Measurements from ENCODE around the gene PRSS56. TPM values are rescaled to one million over a fixed set of nuclear protein-coding genes. Genes with fewer than 3 reads are reported as not detected.

PRSS56 gene
- polyA plus RNA-seq (2013, experiment 1 of 2) = not detected
- polyA plus RNA-seq (2013, experiment 2 of 2) = 0.15 TPM

DNA sequence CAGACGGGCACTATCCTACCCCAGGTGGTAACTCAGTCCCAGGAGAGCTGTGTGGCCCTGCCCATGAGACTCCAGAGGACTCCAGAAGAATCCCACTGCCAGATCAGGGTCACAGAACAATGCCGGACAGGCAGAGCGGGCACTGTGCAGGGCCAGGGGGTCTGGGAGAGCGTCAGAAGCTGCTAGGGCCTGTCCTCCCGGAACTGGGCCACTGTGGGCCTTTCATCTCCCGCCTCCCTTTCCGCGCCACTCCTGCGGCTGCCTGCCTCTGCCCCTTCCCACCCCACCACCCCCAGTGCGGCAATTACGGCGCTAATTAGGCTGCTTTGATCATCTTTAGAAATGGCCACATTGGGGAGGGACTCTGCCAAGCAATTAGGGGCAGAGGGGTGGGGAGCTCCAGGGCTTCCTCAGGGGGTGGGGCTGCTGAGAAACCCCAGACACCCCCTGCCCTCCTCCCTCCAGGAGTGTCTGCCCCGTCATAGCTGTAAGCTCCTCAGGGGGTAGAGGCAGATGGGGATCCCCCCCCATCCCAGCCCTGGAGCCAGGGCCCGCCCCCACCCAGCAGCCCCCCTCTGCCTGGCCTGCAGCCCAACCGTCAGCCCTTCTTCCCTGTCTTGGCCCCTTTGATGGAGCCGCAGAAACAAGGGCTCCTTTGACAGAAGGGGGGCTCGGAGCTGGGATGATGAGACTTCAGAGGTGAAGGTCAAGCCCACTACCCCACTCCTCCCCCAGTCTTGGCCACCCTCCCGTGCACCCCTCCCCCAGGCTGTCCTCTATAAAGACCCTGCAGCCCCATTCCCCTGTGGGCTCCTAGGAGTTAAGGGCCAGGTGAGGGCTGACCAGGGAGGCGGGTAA, at the start of gene PRSS56:
Gene PRSS56 (plus strand): TSS at position 808 of the 858 bp plus-strand sequence. CDS start 211 bp downstream, outside the sequence.
- 60 to 68% methylated on average over 6 to 11 of the region's 19 CpGs for WGBS, 2 experiments (ENCODE audit: insufficient coverage in 2 of 2)
- H3K36me3 ChIP-seq (ENCODE audit: control insufficient read depth, insufficient read depth, low read length) = no peaks in the 10 kb centered on the region

DNA sequence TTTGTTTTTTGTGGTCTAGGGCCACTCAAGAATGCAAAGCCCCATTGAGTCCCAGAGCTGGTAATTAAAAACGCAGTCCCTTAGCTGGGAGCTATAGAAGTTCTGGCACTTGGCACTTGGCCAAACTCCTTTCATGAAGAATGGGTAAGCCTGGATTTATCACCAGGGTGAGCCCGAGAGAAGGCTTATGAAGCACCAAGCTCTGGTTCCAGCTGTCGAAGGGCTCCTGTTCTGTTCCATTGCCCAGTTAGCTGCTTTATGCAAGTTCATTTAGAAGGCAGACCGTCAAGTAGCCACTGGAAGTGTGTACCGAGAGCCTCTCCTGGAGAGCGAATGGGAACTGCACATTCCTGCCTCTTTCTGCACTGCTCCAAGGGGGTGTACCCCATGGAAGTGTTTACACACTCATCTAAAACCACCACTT, 46.7 kb upstream of the PRSS56 start:
- no peak overlapping the region for H3K4me3 ChIP-seq (ENCODE audit: extremely low read depth, insufficient read depth, low read length, poor library complexity, severe bottlenecking)
- WGBS, 2 experiments (ENCODE audit: insufficient coverage in 2 of 2) = 77 to 82% methylated on average over 4 to 6 of the region's 6 CpGs
- H3K9me3 ChIP-seq (ENCODE audit: control insufficient read depth, low read length) = no peaks in the 10 kb centered on the region

More for the DNA sequence above, at the start of gene PRSS56:
- Histone ChIP-seq H3K27ac (ENCODE audit: low read depth, low read length, severe bottlenecking) (no peak within 1 kb of the TSS), H3K4me1 (ENCODE audit: control insufficient read depth, insufficient read depth, low read length, poor library complexity, severe bottlenecking) (peaks cover 6% of the 10 kb centered on the region), H3K9me3 (ENCODE audit: control insufficient read depth, low read length) (no peaks in the 10 kb centered on the region), H3K4me3 (ENCODE audit: extremely low read depth, insufficient read depth, low read length, poor library complexity, severe bottlenecking) (no peak within 1 kb of the TSS)

DNA sequence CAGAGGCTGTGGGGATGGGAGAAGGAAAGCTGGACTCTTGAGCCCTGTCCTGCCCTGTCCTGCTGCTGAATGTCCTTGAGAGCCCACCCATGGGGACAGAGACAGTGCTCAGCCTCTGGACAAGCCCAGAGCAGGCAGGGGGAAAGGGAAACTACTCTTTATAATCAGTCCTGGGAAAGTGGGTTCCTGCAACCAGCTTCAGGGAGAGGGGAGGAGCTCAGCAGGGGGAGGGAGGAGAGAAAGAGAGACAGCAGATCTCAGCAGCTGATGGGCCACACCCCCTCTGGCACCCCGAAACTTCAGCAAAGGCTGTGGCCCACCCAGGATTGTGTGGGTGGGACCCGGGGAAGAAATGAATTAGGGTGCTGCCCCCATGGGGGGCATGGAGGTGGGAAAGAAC, 44.1 kb upstream of the PRSS56 start:
- no peak overlapping the region for H3K4me3 ChIP-seq (ENCODE audit: extremely low read depth, insufficient read depth, low read length, poor library complexity, severe bottlenecking)
- H3K4me1 ChIP-seq (ENCODE audit: control insufficient read depth, insufficient read depth, low read length, poor library complexity, severe bottlenecking) = no peaks in the 10 kb centered on the region
- no peaks in the 10 kb centered on the region for H3K36me3 ChIP-seq (ENCODE audit: control insufficient read depth, insufficient read depth, low read length)
- H3K27ac ChIP-seq (ENCODE audit: low read depth, low read length, severe bottlenecking) = no peak overlapping the region
- no peaks in the 10 kb centered on the region for H3K9me3 ChIP-seq (ENCODE audit: control insufficient read depth, low read length)
- 80 to 100% methylated on average over 1 to 2 of the region's 2 CpGs for WGBS, 2 experiments (ENCODE audit: insufficient coverage in 2 of 2)

More for the DNA sequence above, 46.7 kb upstream of the PRSS56 start:
- no peaks in the 10 kb centered on the region for H3K36me3 ChIP-seq (ENCODE audit: control insufficient read depth, insufficient read depth, low read length)
- H3K4me1 ChIP-seq (ENCODE audit: control insufficient read depth, insufficient read depth, low read length, poor library complexity, severe bottlenecking) = no peaks in the 10 kb centered on the region
- H3K27ac ChIP-seq (ENCODE audit: low read depth, low read length, severe bottlenecking) = no peak overlapping the region

DNA sequence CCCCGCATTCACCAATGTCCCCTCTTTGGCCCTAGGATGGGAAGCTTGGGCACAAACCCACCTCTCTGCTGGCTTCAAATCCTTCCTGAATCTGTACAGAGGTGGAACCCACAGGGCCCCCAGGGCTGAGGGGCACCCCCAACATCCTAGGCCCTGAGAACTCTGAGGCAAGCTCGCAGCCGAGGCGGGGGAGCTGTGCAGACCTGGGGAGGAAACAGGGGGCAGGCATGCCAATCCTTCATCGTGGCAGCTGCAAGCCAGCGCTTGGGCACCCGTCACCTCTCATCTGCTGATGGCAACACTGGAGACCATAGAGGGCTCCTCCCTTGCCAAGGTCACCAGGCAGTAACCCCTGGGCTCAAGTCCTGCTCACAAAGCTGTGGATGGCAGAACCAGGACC, 43.4 kb upstream of the PRSS56 start:
- WGBS, 2 experiments (ENCODE audit: insufficient coverage in 2 of 2) = 91% methylated on average over 7 of the region's 7 CpGs
- no peak overlapping the region for H3K4me3 ChIP-seq (ENCODE audit: extremely low read depth, insufficient read depth, low read length, poor library complexity, severe bottlenecking)
- no peaks in the 10 kb centered on the region for H3K4me1 ChIP-seq (ENCODE audit: control insufficient read depth, insufficient read depth, low read length, poor library complexity, severe bottlenecking)
- no peak overlapping the region for H3K27ac ChIP-seq (ENCODE audit: low read depth, low read length, severe bottlenecking)
- no peaks in the 10 kb centered on the region for H3K36me3 ChIP-seq (ENCODE audit: control insufficient read depth, insufficient read depth, low read length)
- H3K9me3 ChIP-seq (ENCODE audit: control insufficient read depth, low read length) = no peaks in the 10 kb centered on the region

GRCh38 chr2:232477751-232478510, 42.3 kb upstream of the PRSS56 start:
- 90 to 91% methylated on average over 12 to 13 of the region's 13 CpGs for WGBS, 2 experiments (ENCODE audit: insufficient coverage in 2 of 2)
- Histone ChIP-seq H3K27ac (ENCODE audit: low read depth, low read length, severe bottlenecking) (no peak overlapping the region), H3K4me3 (ENCODE audit: extremely low read depth, insufficient read depth, low read length, poor library complexity, severe bottlenecking) (no peak overlapping the region), H3K9me3 (ENCODE audit: control insufficient read depth, low read length) (no peaks in the 10 kb centered on the region), H3K36me3 (ENCODE audit: control insufficient read depth, insufficient read depth, low read length) (no peaks in the 10 kb centered on the region), H3K4me1 (ENCODE audit: control insufficient read depth, insufficient read depth, low read length, poor library complexity, severe bottlenecking) (no peaks in the 10 kb centered on the region)

DNA sequence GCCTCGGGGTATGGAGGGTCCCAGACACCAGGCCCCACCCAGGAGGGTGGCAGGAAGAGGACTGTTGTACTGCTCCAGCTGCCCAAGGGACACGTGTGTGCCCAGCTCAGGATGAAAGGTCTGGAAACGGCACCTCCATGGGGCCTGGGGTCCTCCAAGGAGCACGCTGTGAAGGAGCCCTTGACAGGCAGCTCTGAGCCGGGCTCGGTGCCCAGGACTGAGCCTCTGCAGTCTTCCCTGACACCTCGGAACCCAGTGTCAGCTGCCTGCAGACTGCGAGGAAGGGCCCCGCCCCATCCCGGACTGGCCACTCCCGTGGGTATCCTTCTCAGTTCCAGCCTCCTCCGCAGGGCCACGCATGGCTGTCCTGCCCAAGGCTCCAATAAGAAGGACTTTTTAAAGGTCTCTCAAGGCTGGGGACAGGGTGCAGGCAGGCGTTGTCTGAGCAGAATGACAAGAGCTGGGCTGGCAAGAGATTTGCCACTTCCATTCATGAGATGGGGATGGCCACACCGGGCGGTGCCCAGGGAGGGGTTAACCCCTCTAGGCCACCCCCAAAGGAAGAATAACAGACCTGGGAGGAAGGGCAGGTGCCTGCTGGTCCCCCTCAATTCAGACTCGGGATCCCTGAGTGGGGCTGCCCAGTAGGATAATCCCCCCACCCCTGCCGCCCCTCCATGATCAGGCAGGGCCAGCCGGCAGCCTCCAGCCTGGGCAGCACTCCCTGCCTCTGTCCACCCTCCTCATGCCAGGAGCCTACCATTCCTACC, 41.4 kb upstream of the PRSS56 start:
- WGBS, 2 experiments (ENCODE audit: insufficient coverage in 2 of 2) = 85 to 94% methylated on average over 16 of the region's 19 CpGs
- H3K9me3 ChIP-seq (ENCODE audit: control insufficient read depth, low read length) = no peaks in the 10 kb centered on the region
- H3K4me1 ChIP-seq (ENCODE audit: control insufficient read depth, insufficient read depth, low read length, poor library complexity, severe bottlenecking) = no peaks in the 10 kb centered on the region
- no peaks in the 10 kb centered on the region for H3K36me3 ChIP-seq (ENCODE audit: control insufficient read depth, insufficient read depth, low read length)
- H3K27ac ChIP-seq (ENCODE audit: low read depth, low read length, severe bottlenecking) = no peak overlapping the region
- no peak overlapping the region for H3K4me3 ChIP-seq (ENCODE audit: extremely low read depth, insufficient read depth, low read length, poor library complexity, severe bottlenecking)

DNA sequence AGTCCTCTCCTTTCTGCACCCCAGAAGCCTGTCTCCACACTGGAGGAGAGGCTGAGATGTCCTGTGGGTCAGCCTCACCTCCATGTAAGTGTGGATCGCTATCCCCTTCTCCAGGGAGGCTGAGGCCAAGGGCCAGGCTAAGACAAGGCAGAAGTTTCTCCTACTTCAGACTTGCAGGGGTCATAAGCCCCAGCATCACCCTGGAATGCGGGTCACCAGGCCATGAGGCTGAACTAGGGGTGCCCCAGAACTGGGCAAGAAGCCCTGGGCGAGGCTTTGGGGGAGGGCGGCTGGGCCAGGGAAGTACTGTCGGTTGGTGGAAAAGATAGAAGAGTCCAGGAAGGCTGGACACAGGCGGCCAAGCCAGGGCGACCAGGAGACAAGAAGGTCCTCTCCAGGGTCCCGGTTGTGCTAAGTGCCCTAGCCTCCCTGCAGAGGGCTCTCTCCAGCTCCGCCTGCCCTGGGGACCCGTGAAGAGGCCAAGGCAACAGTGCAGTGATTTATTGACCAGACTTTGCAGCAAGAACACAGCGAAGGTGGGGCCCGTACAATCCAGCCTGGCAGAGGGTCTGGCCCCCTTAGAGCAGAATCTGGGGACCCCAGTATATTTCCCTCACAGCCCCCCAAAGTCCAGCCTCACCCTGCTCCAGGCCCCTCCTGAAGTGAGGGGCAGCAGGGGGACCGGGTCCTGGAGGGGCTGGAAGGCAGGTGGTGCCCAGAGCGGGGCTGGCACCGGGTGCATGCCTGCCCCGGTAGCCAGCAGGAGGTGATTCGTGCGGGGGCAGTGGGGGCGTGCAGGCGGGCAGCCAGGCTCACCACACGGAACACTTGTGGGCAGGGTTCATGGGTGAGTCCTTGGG, 40.6 kb upstream of the PRSS56 start:
- no peaks in the 10 kb centered on the region for H3K9me3 ChIP-seq (ENCODE audit: control insufficient read depth, low read length)
- no peaks in the 10 kb centered on the region for H3K4me1 ChIP-seq (ENCODE audit: control insufficient read depth, insufficient read depth, low read length, poor library complexity, severe bottlenecking)
- no peaks in the 10 kb centered on the region for H3K36me3 ChIP-seq (ENCODE audit: control insufficient read depth, insufficient read depth, low read length)
- H3K4me3 ChIP-seq (ENCODE audit: extremely low read depth, insufficient read depth, low read length, poor library complexity, severe bottlenecking) = no peak overlapping the region
- no peak overlapping the region for H3K27ac ChIP-seq (ENCODE audit: low read depth, low read length, severe bottlenecking)
- WGBS, 2 experiments (ENCODE audit: insufficient coverage in 2 of 2) = 86 to 87% methylated on average over 19 to 21 of the region's 21 CpGs

GRCh38 chr2:232480201-232481190, 39.7 kb upstream of the PRSS56 start:
- H3K9me3 ChIP-seq (ENCODE audit: control insufficient read depth, low read length) = no peaks in the 10 kb centered on the region
- 81 to 85% methylated on average over 12 to 19 of the region's 26 CpGs for WGBS, 2 experiments (ENCODE audit: insufficient coverage in 2 of 2)
- H3K4me3 ChIP-seq (ENCODE audit: extremely low read depth, insufficient read depth, low read length, poor library complexity, severe bottlenecking) = no peak overlapping the region
- no peak overlapping the region for H3K27ac ChIP-seq (ENCODE audit: low read depth, low read length, severe bottlenecking)
- H3K36me3 ChIP-seq (ENCODE audit: control insufficient read depth, insufficient read depth, low read length) = no peaks in the 10 kb centered on the region
- H3K4me1 ChIP-seq (ENCODE audit: control insufficient read depth, insufficient read depth, low read length, poor library complexity, severe bottlenecking) = no peaks in the 10 kb centered on the region
